ENCODE measurements around the gene HNRNPF. TPM values are rescaled to one million over a fixed set of nuclear protein-coding genes. Genes with fewer than 3 reads are reported as not detected.
"Not testable (repeated sequence)": the region's sequence is repeated elsewhere in the genome, so short reads cannot be mapped to it uniquely, and the experiment has no call there.

Gene HNRNPF
- total RNA-seq, result 184 TPM
- long read RNA-seq, transcript HNRNPF-204 (3 exons, 2,755 nt), result minor isoform, 48 of 1,034 reads
- long read RNA-seq, transcript HNRNPF-201 (4 exons, 2,186 nt), result minor isoform, 65 of 1,034 reads
- long read RNA-seq, transcript HNRNPF-207 (4 exons, 2,676 nt), result minor isoform, 139 of 1,034 reads
- long read RNA-seq, transcript HNRNPF-203 (4 exons, 2,617 nt), result major isoform, 175 of 1,034 reads
- long read RNA-seq, partial matches to known transcripts, result 2 of 1,034 reads
- long read RNA-seq, other reads (novel, unspliced or antisense), result 601 of 1,034 reads

GRCh38 chr10:43408710-43409384, at the start of gene HNRNPF:
TSS of gene HNRNPF (minus strand) at chr10:43409186. CDS start at chr10:43387884, 21,302 bp downstream.
- DNase-seq (ENCODE audit: low spot score), result peak; percentile 99

- DNase-seq (ENCODE audit: low spot score), result no peak
These were observed 49.2 kb upstream of the HNRNPF start for GRCh38 chr10:43458227-43458626.

- DNase-seq (ENCODE audit: low spot score), result not testable (repeated sequence)
These were observed 47.6 kb upstream of the HNRNPF start for GRCh38 chr10:43456561-43456960.

GRCh38 chr10:43454025-43454424, 45.0 kb upstream of the HNRNPF start:
- not testable (repeated sequence) for DNase-seq (ENCODE audit: low spot score)

- DNase-seq (ENCODE audit: low spot score), result no peak
These were observed 44.4 kb upstream of the HNRNPF start for GRCh38 chr10:43453266-43453831.

GRCh38 chr10:43452356-43452914, 43.4 kb upstream of the HNRNPF start:
- no peak for DNase-seq (ENCODE audit: low spot score)

- DNase-seq (ENCODE audit: low spot score), result no peak
These were observed 39.8 kb upstream of the HNRNPF start for GRCh38 chr10:43448742-43449141.

GRCh38 chr10:43446219-43447017, 37.4 kb upstream of the HNRNPF start:
- DNase-seq (ENCODE audit: low spot score), result peak; percentile 71

- no peak for DNase-seq (ENCODE audit: low spot score)
These were observed 36.0 kb upstream of the HNRNPF start for GRCh38 chr10:43444897-43445466.

GRCh38 chr10:43444323-43444722, 35.3 kb upstream of the HNRNPF start:
- DNase-seq (ENCODE audit: low spot score), result no peak

- no peak for DNase-seq (ENCODE audit: low spot score)
These were observed 31.6 kb upstream of the HNRNPF start for GRCh38 chr10:43440463-43441134.

GRCh38 chr10:43437141-43437870, 28.3 kb upstream of the HNRNPF start:
- peak; percentile 90 for DNase-seq (ENCODE audit: low spot score)

GRCh38 chr10:43436291-43437140, 27.5 kb upstream of the HNRNPF start, which contains the start of gene ZNF487:
TSS of gene ZNF487 (plus strand) at chr10:43437111. CDS start at chr10:43475814, 38,703 bp downstream.
- DNase-seq (ENCODE audit: low spot score), result peak; percentile 97

- DNase-seq (ENCODE audit: low spot score), result no peak
These were observed 22.1 kb upstream of the HNRNPF start for GRCh38 chr10:43430926-43431663.

GRCh38 chr10:43427166-43427825, 18.3 kb upstream of the HNRNPF start:
- no peak for DNase-seq (ENCODE audit: low spot score)

GRCh38 chr10:43426476-43426875, 17.5 kb upstream of the HNRNPF start:
- DNase-seq (ENCODE audit: low spot score), result not testable (repeated sequence)

GRCh38 chr10:43424416-43424815, 15.4 kb upstream of the HNRNPF start:
- DNase-seq (ENCODE audit: low spot score), result no peak

Data from mesenteric fat pad (tissue), 1 donor.